ENCODE measurements around the gene GNB1L. TPM values are rescaled to one million over a fixed set of nuclear protein-coding genes. Genes with fewer than 3 reads are reported as not detected.

GNB1L gene
- total and polyA plus RNA-seq, 9 of the 15 experiments (the other 6 are each of a cell fraction or from before 2014, with no cell fraction given) = 0.56 to 50.5 (median 10.2) TPM

DNA sequence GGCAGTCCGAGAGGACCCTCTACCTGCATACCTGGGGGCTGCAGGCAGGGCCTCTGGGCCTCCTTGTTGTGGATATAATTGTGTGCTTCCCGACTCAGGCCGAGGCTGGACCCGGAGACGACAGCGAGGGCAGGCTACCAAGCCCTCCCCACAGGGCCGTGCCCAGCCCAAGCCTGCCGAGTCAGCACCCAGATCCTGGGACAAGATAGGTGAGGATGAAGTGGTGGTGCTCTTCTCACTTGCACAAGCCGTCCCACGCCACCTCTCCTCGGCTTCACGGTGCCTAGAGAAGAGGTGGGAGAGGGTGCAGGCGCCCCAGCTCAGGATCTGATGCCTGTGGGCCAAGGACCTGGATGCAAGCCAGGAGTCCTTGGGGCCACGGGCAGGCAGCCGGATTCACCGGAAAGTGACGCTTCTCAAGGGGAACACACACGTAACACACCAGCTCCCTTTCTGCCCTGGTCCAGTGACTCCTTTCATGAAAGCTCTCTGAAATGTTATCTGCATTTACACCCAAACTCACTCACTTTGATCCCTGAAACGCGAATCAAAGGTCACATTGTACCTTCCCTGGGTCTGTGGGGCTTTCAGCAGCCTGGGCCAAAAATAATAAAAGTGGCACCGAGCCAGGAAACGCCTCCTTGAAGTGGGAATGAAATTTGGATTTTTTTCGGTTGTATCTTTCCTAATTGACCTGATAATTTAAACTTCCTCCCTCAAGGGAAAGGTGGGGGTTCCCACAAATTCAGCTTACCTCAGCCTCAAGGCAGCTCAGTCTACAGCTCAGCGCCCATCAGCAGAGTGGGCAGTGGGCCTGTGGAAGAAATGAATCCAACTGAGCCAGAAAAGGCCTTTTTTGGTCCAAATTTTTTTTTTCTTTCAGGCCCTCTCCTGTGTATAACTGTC is 1.1 kb upstream of the GNB1L start (continued):
- TF ChIP-seq, protein P1, sequence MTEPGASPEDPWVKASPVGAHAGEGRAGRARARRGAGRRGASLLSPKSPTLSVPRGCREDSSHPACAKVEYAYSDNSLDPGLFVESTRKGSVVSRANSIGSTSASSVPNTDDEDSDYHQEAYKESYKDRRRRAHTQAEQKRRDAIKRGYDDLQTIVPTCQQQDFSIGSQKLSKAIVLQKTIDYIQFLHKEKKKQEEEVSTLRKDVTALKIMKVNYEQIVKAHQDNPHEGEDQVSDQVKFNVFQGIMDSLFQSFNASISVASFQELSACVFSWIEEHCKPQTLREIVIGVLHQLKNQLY (CRISPR knock-in tag; conservative IDR thresholded peaks at IDR 0.05) = peak in 1 of 2 experiments; percentile 18; a peak in 1 of 4 replicates
- TF ChIP-seq HMG20A (CRISPR knock-in tag; conservative IDR thresholded peaks at IDR 0.05) = 0 out of 2 replicates have a peak, but pooled peaks have one; percentile 57
- peak in 1 of 2 experiments; percentile 83; a peak in 2 of 4 replicates for TF ChIP-seq RCOR1 (IDR thresholded peaks at IDR 0.05; ENCODE audit: borderline replicate concordance in 1 of 2, low read depth in 2 of 2, low read length in 2 of 2)
- TF ChIP-seq KLF13 (tag; IDR thresholded peaks at IDR 0.05; ENCODE audit: borderline replicate concordance, low read depth) = peak; percentile 73
- TF ChIP-seq FOSL1 (tag; conservative IDR thresholded peaks at IDR 0.05) = no peak
- TF ChIP-seq WHSC1 (IDR thresholded peaks at IDR 0.05; ENCODE audit: low read length) = peak; percentile 96
- TF ChIP-seq ZNF354B (CRISPR knock-in tag; IDR thresholded peaks at IDR 0.05) = no peak
- TF ChIP-seq SP1 (CRISPR knock-in tag; IDR thresholded peaks at IDR 0.05) = no peak
- TF ChIP-seq DIDO1 (tag; IDR thresholded peaks at IDR 0.05; ENCODE audit: low read depth) = peak; percentile 80
- TF ChIP-seq, protein P2, sequence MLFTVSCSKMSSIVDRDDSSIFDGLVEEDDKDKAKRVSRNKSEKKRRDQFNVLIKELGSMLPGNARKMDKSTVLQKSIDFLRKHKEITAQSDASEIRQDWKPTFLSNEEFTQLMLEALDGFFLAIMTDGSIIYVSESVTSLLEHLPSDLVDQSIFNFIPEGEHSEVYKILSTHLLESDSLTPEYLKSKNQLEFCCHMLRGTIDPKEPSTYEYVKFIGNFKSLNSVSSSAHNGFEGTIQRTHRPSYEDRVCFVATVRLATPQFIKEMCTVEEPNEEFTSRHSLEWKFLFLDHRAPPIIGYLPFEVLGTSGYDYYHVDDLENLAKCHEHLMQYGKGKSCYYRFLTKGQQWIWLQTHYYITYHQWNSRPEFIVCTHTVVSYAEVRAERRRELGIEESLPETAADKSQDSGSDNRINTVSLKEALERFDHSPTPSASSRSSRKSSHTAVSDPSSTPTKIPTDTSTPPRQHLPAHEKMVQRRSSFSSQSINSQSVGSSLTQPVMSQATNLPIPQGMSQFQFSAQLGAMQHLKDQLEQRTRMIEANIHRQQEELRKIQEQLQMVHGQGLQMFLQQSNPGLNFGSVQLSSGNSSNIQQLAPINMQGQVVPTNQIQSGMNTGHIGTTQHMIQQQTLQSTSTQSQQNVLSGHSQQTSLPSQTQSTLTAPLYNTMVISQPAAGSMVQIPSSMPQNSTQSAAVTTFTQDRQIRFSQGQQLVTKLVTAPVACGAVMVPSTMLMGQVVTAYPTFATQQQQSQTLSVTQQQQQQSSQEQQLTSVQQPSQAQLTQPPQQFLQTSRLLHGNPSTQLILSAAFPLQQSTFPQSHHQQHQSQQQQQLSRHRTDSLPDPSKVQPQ (CRISPR knock-in tag; IDR thresholded peaks at IDR 0.05; ENCODE audit: borderline replicate concordance) = no peak; the same call in 1 of the 2 replicates
- TF ChIP-seq CHD1 (IDR thresholded peaks at IDR 0.05; ENCODE audit: low read length) = peak; percentile 99
- TF ChIP-seq KDM5B (IDR thresholded peaks at IDR 0.05; ENCODE audit: insufficient replicate concordance, low read depth, low read length) = peak; percentile 22
- TF ChIP-seq, protein P3, sequence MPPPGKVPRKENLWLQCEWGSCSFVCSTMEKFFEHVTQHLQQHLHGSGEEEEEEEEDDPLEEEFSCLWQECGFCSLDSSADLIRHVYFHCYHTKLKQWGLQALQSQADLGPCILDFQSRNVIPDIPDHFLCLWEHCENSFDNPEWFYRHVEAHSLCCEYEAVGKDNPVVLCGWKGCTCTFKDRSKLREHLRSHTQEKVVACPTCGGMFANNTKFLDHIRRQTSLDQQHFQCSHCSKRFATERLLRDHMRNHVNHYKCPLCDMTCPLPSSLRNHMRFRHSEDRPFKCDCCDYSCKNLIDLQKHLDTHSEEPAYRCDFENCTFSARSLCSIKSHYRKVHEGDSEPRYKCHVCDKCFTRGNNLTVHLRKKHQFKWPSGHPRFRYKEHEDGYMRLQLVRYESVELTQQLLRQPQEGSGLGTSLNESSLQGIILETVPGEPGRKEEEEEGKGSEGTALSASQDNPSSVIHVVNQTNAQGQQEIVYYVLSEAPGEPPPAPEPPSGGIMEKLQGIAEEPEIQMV (tag; conservative IDR thresholded peaks at IDR 0.05; ENCODE audit: low read depth) = no peak
- no peak; the same call in 1 of the 2 replicates for TF ChIP-seq DMBX1 (CRISPR knock-in tag; IDR thresholded peaks at IDR 0.05; ENCODE audit: borderline replicate concordance)
- TF ChIP-seq JUND (IDR thresholded peaks at IDR 0.05; ENCODE audit: borderline replicate concordance, low read depth, low read length) = peak; percentile 56
- TF ChIP-seq JUND (tag; IDR thresholded peaks at IDR 0.05; ENCODE audit: borderline replicate concordance, low read depth, low read length) = no peak
- TF ChIP-seq NFIC (IDR thresholded peaks at IDR 0.05) = no peak
- TF ChIP-seq, protein P4, sequence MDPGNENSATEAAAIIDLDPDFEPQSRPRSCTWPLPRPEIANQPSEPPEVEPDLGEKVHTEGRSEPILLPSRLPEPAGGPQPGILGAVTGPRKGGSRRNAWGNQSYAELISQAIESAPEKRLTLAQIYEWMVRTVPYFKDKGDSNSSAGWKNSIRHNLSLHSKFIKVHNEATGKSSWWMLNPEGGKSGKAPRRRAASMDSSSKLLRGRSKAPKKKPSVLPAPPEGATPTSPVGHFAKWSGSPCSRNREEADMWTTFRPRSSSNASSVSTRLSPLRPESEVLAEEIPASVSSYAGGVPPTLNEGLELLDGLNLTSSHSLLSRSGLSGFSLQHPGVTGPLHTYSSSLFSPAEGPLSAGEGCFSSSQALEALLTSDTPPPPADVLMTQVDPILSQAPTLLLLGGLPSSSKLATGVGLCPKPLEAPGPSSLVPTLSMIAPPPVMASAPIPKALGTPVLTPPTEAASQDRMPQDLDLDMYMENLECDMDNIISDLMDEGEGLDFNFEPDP (CRISPR knock-in tag; IDR thresholded peaks at IDR 0.05) = peak; percentile 17; the same call in 1 of the 2 replicates
